Endometrial microvascular endothelial cells (primary cell): ENCODE results near the gene MAP10. TPM values are rescaled to one million over a fixed set of nuclear protein-coding genes. Genes with fewer than 3 reads are reported as not detected.
"Not testable (repeated sequence)": the region's sequence is repeated elsewhere in the genome, so short reads cannot be mapped to it uniquely, and the experiment has no call there.

Experiments used
- in situ Hi-C: cut with HindIII; loops from 2 replicates; pipeline ENCODE4 v1.10.0; 2017; ENCODE audit warnings: low sequenced_read_pairs, low pct_unique_long_range_greater_than_20kb; ENCODE audit errors: inconsistent ontology term
- total RNA-seq: library from RNA; depleted of rRNA; stranded (reverse); fragments of >200 nt; gene quantifications from one replicate; pipeline ENCODE4 v1.2.3, GENCODE V29; 2015; ENCODE audit errors: inconsistent ontology term

Gene MAP10
- total RNA-seq = 1.9 TPM

- in situ Hi-C loops = no loop called here
Measured at GRCh38 chr1:232805269-232806185, at the start of gene MAP10. MAP10 (plus strand) TSS chr1:232805416; CDS start chr1:232805450, 34 bp downstream.

GRCh38 chr1:232764458-232765251, 40.6 kb upstream of the MAP10 start:
- in situ Hi-C loops = no loop called here

GRCh38 chr1:232765542-232765941, 39.7 kb upstream of the MAP10 start:
- in situ Hi-C loops = no loop called here

- in situ Hi-C loops = no loop called here
Measured at GRCh38 chr1:232766241-232766890, 38.9 kb upstream of the MAP10 start.

GRCh38 chr1:232766904-232767303, 38.3 kb upstream of the MAP10 start:
- in situ Hi-C loops = no loop called here

GRCh38 chr1:232767305-232768074, 37.7 kb upstream of the MAP10 start:
- in situ Hi-C loops = no loop called here

- in situ Hi-C loops = no loop called here
Measured at GRCh38 chr1:232768793-232769192, 36.4 kb upstream of the MAP10 start.

- in situ Hi-C loops = no loop called here
Measured at GRCh38 chr1:232769733-232770132, 35.5 kb upstream of the MAP10 start.

GRCh38 chr1:232773752-232774151, 31.5 kb upstream of the MAP10 start:
- in situ Hi-C loops = no loop called here

- in situ Hi-C loops = no loop called here
Measured at GRCh38 chr1:232776526-232777106, 28.6 kb upstream of the MAP10 start.

GRCh38 chr1:232780354-232780753, 24.9 kb upstream of the MAP10 start:
- in situ Hi-C loops = no loop called here

- in situ Hi-C loops = no loop called here
Measured at GRCh38 chr1:232784794-232785193, 20.4 kb upstream of the MAP10 start.

- in situ Hi-C loops = not testable (repeated sequence)
Measured at GRCh38 chr1:232785630-232786029, 19.6 kb upstream of the MAP10 start.

GRCh38 chr1:232786845-232787455, 18.3 kb upstream of the MAP10 start:
- in situ Hi-C loops = no loop called here

- in situ Hi-C loops = no loop called here
Measured at GRCh38 chr1:232788235-232788872, 16.9 kb upstream of the MAP10 start.

- in situ Hi-C loops = no loop called here
Measured at GRCh38 chr1:232789651-232790050, 15.6 kb upstream of the MAP10 start.

- in situ Hi-C loops = no loop called here
Measured at GRCh38 chr1:232792949-232793348, 12.3 kb upstream of the MAP10 start.
